SK-N-SH treated with all-trans-retinoic acid at 6 μM for 48 hours (cell line): ENCODE data around the gene HIRA.

Experiments
- ATAC-seq: fragments of 200-7000 bp; cut with Tn5 transposase; 3 replicates; pipeline ENCODE4 v1.9.1; 2020; ENCODE audit warnings: mild to moderate bottlenecking, moderate library complexity
- ARNTL ChIP-seq: fragments of 450-650 bp; formaldehyde crosslinking; IDR thresholded peaks from 2 replicates; pipeline ENCODE4 v1.5.0; 2020; ENCODE audit warnings: low read depth, mild to moderate bottlenecking, moderate library complexity, borderline replicate concordance
- BACH2 ChIP-seq: fragments of 250-450 bp; sonication (Bioruptor Pico); IDR thresholded peaks from 2 replicates; pipeline ENCODE4 v1.9.0; 2021; ENCODE audit warnings: mild to moderate bottlenecking, borderline replicate concordance
- CSDC2 ChIP-seq: fragments of 250-450 bp; sonication (Bioruptor Pico); IDR thresholded peaks from 2 replicates; pipeline ENCODE4 v1.5.0; 2020; ENCODE audit warnings: mild to moderate bottlenecking, moderate library complexity
- ESRRG ChIP-seq: fragments of 250-450 bp; sonication (Bioruptor Pico); IDR thresholded peaks from 2 replicates; pipeline ENCODE4 v1.6.1; 2021; ENCODE audit warnings: mild to moderate bottlenecking
- GLIS3 ChIP-seq: fragments of 250-450 bp; sonication (Bioruptor Pico); IDR thresholded peaks from 2 replicates; pipeline ENCODE4 v1.5.0; 2020; ENCODE audit warnings: mild to moderate bottlenecking, moderate library complexity
- ISL1 ChIP-seq: fragments of 250-450 bp; sonication (Bioruptor Pico); IDR thresholded peaks from 2 replicates; pipeline ENCODE4 v2.1.2; 2022; ENCODE audit warnings: mild to moderate bottlenecking, moderate library complexity
- OSR1 ChIP-seq: fragments of 250-450 bp; sonication (Bioruptor Pico); IDR thresholded peaks from 2 replicates; pipeline ENCODE4 v1.8.0; 2022; ENCODE audit warnings: moderate library complexity, mild to moderate bottlenecking, inconsistent platforms
- PPARA ChIP-seq: fragments of 250-450 bp; sonication (Bioruptor Pico); IDR thresholded peaks from 2 replicates; pipeline ENCODE4 v1.5.0; 2020; ENCODE audit warnings: mild to moderate bottlenecking, borderline replicate concordance
- RARB ChIP-seq: fragments of 250-450 bp; sonication (Bioruptor Pico); IDR thresholded peaks from 2 replicates; pipeline ENCODE4 v1.8.0; 2021; ENCODE audit warnings: mild to moderate bottlenecking, moderate library complexity
- SNAI2 ChIP-seq: fragments of 250-450 bp; sonication (Bioruptor Pico); IDR thresholded peaks from 2 replicates; pipeline ENCODE4 v1.5.0; 2020; ENCODE audit warnings: mild to moderate bottlenecking, moderate library complexity
- TCF4 ChIP-seq: fragments of 250-450 bp; sonication (Bioruptor Pico); IDR thresholded peaks from 2 replicates; pipeline ENCODE4 v1.8.0; 2021; ENCODE audit warnings: mild to moderate bottlenecking, moderate library complexity, borderline replicate concordance
- ZFP3 ChIP-seq: fragments of 250-450 bp; sonication (Bioruptor Pico); IDR thresholded peaks from 2 replicates; pipeline ENCODE4 v1.5.0; 2020; ENCODE audit warnings: mild to moderate bottlenecking, moderate library complexity
- ZFP30 ChIP-seq: fragments of 450-650 bp; formaldehyde crosslinking; IDR thresholded peaks from 2 replicates; pipeline ENCODE4 v1.5.0; 2022; ENCODE audit warnings: mild to moderate bottlenecking, moderate library complexity
- ZNF565 ChIP-seq: fragments of 450-650 bp; formaldehyde crosslinking; conservative IDR thresholded peaks from 2 replicates; pipeline ENCODE4 v1.5.0; 2020; ENCODE audit warnings: low read depth, mild to moderate bottlenecking, moderate library complexity
- ZNF70 ChIP-seq: fragments of 450-650 bp; formaldehyde crosslinking; IDR thresholded peaks from 2 replicates; pipeline ENCODE4 v1.5.0; 2020; ENCODE audit warnings: mild to moderate bottlenecking, moderate library complexity
- TF ChIP-seq, protein P1 (sequence below): fragments of 250-450 bp; sonication (Bioruptor Pico); IDR thresholded peaks from 2 replicates; pipeline ENCODE4 v1.5.1; 2021; ENCODE audit warnings: mild to moderate bottlenecking, moderate library complexity
- TF ChIP-seq, protein P2 (sequence below): fragments of 250-450 bp; sonication (Bioruptor Pico); IDR thresholded peaks from 2 replicates; pipeline ENCODE4 v1.8.0; 2021; ENCODE audit warnings: low read depth, mild to moderate bottlenecking, moderate library complexity, borderline replicate concordance
- TF ChIP-seq, protein P3 (sequence below): fragments of 250-450 bp; sonication (Bioruptor Pico); IDR thresholded peaks from 2 replicates; pipeline ENCODE4 v1.5.1; 2020; ENCODE audit warnings: low read depth, mild to moderate bottlenecking, moderate library complexity
- TF ChIP-seq, protein P4 (sequence below): fragments of 250-450 bp; sonication (Bioruptor Pico); IDR thresholded peaks from 2 replicates; pipeline ENCODE4 v1.5.0; 2020; ENCODE audit warnings: mild to moderate bottlenecking, moderate library complexity

HIRA gene

DNA sequence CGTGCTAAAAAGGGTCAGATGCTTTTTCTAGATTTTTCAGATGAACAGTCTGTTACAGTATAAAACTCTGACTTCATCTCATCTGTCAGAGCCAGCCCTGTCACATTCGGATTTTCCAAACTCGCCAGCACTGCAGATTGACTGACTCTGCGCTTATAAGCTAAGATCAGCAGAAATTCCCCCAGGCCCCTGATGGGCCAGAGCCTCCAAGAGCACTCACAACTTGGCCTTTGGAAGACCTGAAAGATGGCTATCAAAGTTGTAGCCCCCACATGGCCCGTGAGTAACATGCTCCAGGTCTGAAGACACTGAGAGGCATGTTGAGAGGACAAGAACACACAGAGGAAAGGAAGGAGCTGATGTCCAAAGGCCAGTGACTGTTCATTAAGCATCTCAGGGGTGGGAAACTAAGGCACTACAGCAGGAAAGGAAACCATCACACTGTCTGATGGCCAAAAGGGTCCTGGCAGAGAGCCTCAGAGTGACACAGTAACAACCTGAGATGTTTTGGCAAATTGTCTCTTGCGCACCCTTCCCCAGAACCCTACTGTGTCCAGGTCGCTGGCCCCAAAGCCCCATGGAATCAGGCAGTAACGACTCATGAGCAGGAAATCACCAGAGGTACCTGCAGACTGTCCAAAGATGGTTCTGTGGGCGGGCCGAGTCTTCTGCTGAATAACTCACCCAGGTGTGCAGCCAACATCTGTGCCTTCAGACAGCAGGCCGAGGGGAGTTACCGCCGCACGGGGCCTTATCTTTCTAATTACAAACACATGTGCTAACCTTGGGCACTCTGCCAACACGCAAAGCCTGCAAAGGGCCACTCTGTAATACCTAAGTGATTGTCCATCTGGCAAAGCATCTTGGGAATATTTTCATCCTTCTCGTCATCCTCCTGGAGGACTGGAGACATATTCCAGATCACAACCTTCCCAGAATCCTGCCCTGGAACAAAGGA is 23.6 kb downstream of the HIRA start:
- ATAC-seq = peak; percentile 72
- TF ChIP-seq ISL1 = no peak
- TF ChIP-seq ZNF565 (CRISPR knock-in tag) = no peak
- TF ChIP-seq PPARA (CRISPR knock-in tag) = no peak
- TF ChIP-seq TCF4 (CRISPR knock-in tag) = peak; percentile 90
- no peak for TF ChIP-seq ARNTL (CRISPR knock-in tag)
- TF ChIP-seq ESRRG (CRISPR knock-in tag) = no peak
- TF ChIP-seq ZFP3 (CRISPR knock-in tag) = no peak
- no peak for TF ChIP-seq RARB

DNA sequence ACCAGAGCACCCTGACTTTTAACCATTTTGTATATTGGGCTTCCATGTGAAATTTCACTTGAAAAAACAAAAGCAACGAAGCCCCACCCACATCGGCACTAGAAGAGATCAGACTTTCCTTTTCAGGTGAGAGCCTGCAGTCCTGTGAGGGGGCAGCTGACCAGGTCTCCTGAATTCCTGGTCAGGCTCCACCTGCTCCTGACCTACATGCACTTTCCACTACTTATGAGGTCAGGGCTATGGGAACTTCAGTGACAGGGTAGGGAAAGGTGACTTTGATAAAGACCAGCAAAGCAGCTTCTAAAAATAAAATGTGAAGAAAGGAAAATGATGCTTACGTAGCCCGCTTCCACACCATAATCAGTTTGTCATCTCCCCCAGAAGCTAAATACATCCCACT is 24.7 kb downstream of the HIRA start:
- TF ChIP-seq, protein P1, sequence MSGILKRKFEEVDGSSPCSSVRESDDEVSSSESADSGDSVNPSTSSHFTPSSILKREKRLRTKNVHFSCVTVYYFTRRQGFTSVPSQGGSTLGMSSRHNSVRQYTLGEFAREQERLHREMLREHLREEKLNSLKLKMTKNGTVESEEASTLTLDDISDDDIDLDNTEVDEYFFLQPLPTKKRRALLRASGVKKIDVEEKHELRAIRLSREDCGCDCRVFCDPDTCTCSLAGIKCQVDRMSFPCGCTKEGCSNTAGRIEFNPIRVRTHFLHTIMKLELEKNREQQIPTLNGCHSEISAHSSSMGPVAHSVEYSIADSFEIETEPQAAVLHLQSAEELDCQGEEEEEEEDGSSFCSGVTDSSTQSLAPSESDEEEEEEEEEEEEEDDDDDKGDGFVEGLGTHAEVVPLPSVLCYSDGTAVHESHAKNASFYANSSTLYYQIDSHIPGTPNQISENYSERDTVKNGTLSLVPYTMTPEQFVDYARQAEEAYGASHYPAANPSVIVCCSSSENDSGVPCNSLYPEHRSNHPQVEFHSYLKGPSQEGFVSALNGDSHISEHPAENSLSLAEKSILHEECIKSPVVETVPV = no peak
- TF ChIP-seq, protein P2, sequence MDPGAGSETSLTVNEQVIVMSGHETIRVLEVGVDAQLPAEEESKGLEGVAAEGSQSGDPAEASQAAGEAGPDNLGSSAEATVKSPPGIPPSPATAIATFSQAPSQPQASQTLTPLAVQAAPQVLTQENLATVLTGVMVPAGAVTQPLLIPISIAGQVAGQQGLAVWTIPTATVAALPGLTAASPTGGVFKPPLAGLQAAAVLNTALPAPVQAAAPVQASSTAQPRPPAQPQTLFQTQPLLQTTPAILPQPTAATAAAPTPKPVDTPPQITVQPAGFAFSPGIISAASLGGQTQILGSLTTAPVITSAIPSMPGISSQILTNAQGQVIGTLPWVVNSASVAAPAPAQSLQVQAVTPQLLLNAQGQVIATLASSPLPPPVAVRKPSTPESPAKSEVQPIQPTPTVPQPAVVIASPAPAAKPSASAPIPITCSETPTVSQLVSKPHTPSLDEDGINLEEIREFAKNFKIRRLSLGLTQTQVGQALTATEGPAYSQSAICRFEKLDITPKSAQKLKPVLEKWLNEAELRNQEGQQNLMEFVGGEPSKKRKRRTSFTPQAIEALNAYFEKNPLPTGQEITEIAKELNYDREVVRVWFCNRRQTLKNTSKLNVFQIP (CRISPR knock-in tag) = no peak
- no peak for TF ChIP-seq RARB
- no peak for TF ChIP-seq ARNTL (CRISPR knock-in tag)
- TF ChIP-seq BACH2 (CRISPR knock-in tag) = no peak
- no peak for TF ChIP-seq CSDC2 (CRISPR knock-in tag)
- TF ChIP-seq, all 23 proteins: peak for 0
- no peak for ATAC-seq

DNA sequence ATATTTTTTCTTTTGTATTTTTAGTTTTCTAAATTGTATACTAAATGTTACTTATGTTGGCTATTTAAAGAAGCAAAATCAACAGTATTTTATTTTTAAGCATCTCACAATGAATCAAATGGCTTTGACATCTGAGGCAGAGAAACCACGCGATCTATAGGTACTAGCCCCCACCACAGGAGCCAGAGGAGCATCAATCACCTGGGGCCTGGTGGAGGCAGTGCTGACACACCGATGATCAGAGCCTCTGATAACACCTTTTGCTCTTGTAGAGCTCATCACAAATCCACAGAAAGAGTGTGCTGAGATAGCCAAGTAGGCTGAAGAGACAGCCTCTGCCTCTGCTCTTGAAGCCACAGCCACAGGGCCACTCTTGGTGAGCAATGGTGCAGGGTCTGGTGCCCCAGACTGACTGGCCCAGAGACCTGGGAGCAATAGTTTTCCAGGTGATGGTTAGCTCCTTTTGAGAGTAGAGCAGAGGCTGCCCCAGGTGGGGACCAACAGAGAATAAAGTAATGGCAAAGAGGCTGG is 25.2 kb downstream of the HIRA start:
- TF ChIP-seq GLIS3 = no peak
- no peak for TF ChIP-seq SNAI2 (CRISPR knock-in tag)
- TF ChIP-seq ESRRG (CRISPR knock-in tag) = no peak
- TF ChIP-seq CSDC2 (CRISPR knock-in tag) = no peak
- TF ChIP-seq, protein P3, sequence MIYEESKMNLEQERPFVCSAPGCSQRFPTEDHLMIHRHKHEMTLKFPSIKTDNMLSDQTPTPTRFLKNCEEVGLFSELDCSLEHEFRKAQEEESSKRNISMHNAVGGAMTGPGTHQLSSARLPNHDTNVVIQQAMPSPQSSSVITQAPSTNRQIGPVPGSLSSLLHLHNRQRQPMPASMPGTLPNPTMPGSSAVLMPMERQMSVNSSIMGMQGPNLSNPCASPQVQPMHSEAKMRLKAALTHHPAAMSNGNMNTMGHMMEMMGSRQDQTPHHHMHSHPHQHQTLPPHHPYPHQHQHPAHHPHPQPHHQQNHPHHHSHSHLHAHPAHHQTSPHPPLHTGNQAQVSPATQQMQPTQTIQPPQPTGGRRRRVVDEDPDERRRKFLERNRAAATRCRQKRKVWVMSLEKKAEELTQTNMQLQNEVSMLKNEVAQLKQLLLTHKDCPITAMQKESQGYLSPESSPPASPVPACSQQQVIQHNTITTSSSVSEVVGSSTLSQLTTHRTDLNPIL = no peak
- TF ChIP-seq, protein P4, sequence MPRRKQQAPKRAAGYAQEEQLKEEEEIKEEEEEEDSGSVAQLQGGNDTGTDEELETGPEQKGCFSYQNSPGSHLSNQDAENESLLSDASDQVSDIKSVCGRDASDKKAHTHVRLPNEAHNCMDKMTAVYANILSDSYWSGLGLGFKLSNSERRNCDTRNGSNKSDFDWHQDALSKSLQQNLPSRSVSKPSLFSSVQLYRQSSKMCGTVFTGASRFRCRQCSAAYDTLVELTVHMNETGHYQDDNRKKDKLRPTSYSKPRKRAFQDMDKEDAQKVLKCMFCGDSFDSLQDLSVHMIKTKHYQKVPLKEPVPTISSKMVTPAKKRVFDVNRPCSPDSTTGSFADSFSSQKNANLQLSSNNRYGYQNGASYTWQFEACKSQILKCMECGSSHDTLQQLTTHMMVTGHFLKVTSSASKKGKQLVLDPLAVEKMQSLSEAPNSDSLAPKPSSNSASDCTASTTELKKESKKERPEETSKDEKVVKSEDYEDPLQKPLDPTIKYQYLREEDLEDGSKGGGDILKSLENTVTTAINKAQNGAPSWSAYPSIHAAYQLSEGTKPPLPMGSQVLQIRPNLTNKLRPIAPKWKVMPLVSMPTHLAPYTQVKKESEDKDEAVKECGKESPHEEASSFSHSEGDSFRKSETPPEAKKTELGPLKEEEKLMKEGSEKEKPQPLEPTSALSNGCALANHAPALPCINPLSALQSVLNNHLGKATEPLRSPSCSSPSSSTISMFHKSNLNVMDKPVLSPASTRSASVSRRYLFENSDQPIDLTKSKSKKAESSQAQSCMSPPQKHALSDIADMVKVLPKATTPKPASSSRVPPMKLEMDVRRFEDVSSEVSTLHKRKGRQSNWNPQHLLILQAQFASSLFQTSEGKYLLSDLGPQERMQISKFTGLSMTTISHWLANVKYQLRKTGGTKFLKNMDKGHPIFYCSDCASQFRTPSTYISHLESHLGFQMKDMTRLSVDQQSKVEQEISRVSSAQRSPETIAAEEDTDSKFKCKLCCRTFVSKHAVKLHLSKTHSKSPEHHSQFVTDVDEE (CRISPR knock-in tag) = no peak
- TF ChIP-seq RARB = no peak
- TF ChIP-seq TCF4 (CRISPR knock-in tag) = no peak
- TF ChIP-seq ISL1 = no peak
- no peak for TF ChIP-seq ARNTL (CRISPR knock-in tag)
- no peak for TF ChIP-seq ZNF70 (CRISPR knock-in tag)
- TF ChIP-seq ZFP30 = no peak
- no peak for TF ChIP-seq OSR1
- no peak for ATAC-seq

DNA sequence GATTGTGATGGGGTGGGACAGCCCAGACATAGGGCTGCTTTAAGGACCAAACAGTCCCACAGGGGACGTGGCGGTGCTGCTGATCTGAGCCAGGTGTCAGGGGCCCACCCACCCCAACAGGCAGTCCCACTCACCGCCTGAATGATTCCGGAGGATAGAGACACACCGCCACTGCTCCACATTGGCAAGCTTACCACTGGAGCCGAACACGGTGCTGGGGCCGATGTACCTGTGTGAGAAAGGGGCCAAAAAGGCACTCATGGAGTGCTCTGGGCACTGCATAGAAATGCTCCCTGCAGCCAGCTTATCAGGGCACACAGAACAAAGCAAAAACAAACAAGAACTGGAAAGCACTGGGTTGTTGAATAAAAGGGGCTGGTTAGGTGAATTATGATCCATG is 25.9 kb downstream of the HIRA start:
- ATAC-seq = no peak
- TF ChIP-seq TCF4 (CRISPR knock-in tag) (no peak), OSR1 (no peak), ARNTL (CRISPR knock-in tag) (no peak), CSDC2 (CRISPR knock-in tag) (no peak)
